ENCODE measurements around the gene NT5M.
A peak's percentile ranks its signal among the peaks of the same experiment; 100 is the strongest.
"Not testable (repeated sequence)": the region's sequence is repeated elsewhere in the genome, so short reads cannot be mapped to it uniquely, and the experiment has no call there.

The NT5M gene

DNA sequence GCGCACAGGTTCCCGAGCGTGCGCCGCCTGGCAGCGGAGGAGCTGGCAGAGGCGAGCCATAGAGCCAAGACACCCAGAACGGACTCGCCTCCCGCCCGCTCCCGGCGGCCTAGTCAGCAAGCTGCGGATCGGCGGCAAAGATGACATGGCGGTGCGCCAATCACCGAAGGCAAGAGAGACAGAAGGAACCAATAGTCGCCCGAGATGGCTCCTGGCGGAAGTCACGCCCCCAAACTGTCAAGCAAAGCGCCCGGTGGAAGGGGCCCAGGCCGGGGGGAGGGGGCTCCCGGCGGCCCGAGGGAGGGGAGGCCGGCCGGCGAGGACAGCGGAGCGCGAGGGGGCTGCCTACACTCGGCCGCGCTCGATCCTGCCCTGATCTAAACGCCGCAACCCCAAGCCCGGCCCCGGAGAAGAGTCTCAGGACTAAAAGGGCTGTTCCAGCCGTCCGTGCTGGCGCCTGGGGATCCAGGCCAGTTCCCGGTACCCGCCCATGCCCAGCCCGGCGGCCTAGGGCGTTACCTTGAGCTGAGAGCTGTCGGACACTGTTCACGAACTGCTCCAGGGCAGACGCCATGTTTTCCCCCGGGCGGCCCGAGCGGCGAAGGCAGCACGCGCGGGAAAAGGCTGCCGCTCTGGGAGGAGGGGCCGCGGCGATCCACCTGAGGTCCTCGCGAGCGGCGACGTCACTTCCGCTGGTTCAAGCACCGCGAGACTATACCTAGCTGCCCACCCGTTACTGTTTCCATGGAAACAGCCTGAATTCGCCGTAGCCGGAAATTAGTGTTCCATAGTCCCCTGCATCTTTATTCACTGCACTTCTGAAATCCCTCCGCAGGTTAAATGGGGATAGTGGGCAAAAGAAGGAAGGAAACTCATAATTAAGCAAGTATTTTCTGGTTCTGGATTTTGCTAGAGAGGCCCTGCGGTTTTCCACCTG, 22.3 kb upstream of the NT5M start, which contains the start of gene COPS3:
Gene COPS3, minus strand, starts transcription at position 634 of the 937 bp plus-strand sequence. Its CDS starts 60 bp downstream, at position 574.
- Mint-ChIP-seq H3K4me1 (ENCODE audit: low read depth in 2 of 2) (peaks cover 16 to 36% of the 10 kb centered on the region in 2 donors), H3K9me3 (no peaks in the 10 kb centered on the region), H3K27ac (peak within 1 kb of the TSS; percentile 93 to 94), H3K4me3 (peak within 1 kb of the TSS; percentile 92 to 97), H3K27me3 (no peaks in the 10 kb centered on the region), H3K36me3 (ENCODE audit: insufficient read depth) (peaks cover 32% of the 10 kb centered on the region)
- ATAC-seq (replicated peaks) (peak; percentile 87), DNase-seq (peak; percentile 94 to 97 (median 94))

DNA sequence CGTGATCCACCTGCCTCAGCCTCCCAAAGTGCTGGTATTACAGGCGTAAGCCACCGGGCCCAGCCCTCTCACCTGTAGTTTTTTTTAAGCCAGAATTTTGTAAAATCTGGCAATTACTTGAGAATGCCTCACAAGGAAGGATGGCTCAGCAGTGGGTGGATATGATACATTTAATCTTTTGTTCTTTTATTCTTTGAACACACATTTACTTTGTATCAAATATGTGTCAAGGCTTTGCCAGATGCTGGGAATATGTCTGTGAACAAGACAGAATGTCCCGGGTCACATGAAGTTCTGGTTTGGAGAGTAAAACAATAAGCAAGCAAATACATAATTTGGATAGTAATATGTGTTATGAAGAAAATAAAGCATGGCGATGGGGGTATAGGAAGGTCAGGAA, 17.2 kb upstream of the NT5M start:
- no peak for DNase-seq
- Mint-ChIP-seq H3K27me3 (no peaks in the 10 kb centered on the region), H3K36me3 (ENCODE audit: insufficient read depth) (peaks cover 8% of the 10 kb centered on the region), H3K4me3 (no peak overlapping the region), H3K27ac (no peak overlapping the region), H3K4me1 (ENCODE audit: low read depth in 2 of 2) (peaks cover 5 to 9% of the 10 kb centered on the region in 2 donors), H3K9me3 (no peaks in the 10 kb centered on the region)
- ATAC-seq (replicated peaks): no peak

DNA sequence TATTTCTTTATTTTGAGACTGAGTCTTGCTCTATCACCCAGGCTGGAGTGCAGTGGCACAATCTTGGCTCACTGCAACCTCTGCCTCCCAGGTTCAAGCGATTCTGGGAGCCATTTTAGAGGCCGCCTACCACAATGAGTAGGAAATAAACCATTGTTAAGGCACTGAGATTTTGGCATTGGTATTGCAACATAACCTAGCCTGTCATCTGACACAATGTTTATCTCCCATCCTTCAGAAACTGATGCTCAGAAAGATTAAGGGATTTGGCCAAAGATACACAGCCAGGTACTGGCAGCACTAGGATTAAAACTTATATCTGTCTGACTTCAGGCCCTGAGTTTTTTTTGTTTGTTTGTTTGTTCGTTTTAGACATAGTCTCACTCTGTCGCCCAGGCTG, 14.1 kb upstream of the NT5M start:
- H3K36me3 Mint-ChIP-seq (ENCODE audit: insufficient read depth): no peaks in the 10 kb centered on the region
- no peak overlapping the region for H3K4me3 Mint-ChIP-seq
- DNase-seq: no peak
- no peaks in the 10 kb centered on the region for H3K4me1 Mint-ChIP-seq (ENCODE audit: low read depth in 2 of 2)
- no peak for ATAC-seq (replicated peaks)
- H3K27me3 Mint-ChIP-seq: no peaks in the 10 kb centered on the region
- no peaks in the 10 kb centered on the region for H3K9me3 Mint-ChIP-seq
- no peak overlapping the region for H3K27ac Mint-ChIP-seq

DNA sequence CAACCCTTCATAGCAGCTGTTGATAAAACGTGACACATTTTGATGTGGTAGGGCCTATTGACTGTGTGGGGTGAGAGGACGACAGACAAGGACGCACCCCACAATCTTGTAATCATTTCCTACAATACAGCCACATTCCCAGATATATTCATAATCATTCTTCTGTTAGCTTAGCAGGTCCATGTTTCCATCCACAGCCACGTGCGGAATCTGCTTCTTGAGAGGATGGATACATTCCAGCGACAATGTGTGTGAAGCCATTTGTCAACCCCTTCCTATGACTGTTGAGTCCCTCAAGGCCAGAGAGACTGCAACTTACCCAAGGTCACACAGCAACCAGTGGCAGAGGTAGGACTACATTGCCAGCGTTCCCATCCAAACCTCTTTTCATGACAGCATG, 13.5 kb upstream of the NT5M start:
- Mint-ChIP-seq H3K27me3 (no peaks in the 10 kb centered on the region), H3K36me3 (ENCODE audit: insufficient read depth) (no peaks in the 10 kb centered on the region), H3K27ac (no peak overlapping the region), H3K4me1 (ENCODE audit: low read depth in 2 of 2) (no peaks in the 10 kb centered on the region), H3K4me3 (no peak overlapping the region), H3K9me3 (no peaks in the 10 kb centered on the region)
- no peak for DNase-seq
- no peak for ATAC-seq (replicated peaks)

DNA sequence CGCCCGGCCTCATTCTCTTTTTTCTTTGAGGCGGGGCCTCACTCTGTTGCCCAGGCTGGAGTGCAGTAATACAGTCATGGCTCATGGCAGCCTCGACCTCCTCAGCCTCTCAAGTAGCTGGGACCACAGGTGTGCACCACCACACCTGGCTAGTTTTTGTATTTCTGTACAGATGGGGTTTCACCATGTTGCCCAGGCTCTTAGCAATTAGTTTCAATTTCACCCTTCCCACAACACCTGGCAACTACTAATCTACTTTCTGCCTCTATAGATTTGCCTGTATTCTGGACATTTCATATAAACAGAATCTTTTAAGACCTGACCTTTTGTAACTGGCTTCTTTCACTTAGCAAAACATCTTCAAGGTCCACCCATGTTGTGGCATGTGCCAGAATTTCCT, 8.0 kb upstream of the NT5M start:
- H3K36me3 Mint-ChIP-seq (ENCODE audit: insufficient read depth): no peaks in the 10 kb centered on the region
- DNase-seq (no peak), ATAC-seq (replicated peaks) (no peak)
- no peak overlapping the region for H3K27ac Mint-ChIP-seq
- no peaks in the 10 kb centered on the region for H3K9me3 Mint-ChIP-seq
- no peaks in the 10 kb centered on the region for H3K4me1 Mint-ChIP-seq (ENCODE audit: low read depth in 2 of 2)
- peaks cover 3 to 4% of the 10 kb centered on the region in 2 donors for H3K27me3 Mint-ChIP-seq
- H3K4me3 Mint-ChIP-seq: no peak overlapping the region

DNA sequence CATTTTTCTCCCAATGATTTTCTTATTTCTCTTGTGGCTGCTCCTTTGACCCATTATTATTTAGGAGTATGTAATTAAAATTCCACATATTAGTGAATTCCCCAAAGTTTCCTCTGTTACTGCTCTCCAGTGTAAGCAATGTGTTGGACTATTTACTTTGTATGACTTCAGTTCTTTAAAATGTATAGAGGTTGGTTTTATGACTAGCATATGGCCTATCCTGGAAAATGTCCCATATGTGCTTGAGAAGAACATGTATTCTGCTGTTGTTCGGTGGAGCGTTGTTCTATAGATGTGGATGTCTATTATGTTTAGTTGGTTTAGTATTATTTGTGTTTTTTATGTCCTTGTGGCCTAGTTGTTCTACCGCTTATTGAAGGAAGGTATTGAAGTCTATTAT, 6.0 kb upstream of the NT5M start:
- DNase-seq: no peak
- ATAC-seq (replicated peaks): no peak
- H3K4me3 Mint-ChIP-seq: no peak overlapping the region

DNA sequence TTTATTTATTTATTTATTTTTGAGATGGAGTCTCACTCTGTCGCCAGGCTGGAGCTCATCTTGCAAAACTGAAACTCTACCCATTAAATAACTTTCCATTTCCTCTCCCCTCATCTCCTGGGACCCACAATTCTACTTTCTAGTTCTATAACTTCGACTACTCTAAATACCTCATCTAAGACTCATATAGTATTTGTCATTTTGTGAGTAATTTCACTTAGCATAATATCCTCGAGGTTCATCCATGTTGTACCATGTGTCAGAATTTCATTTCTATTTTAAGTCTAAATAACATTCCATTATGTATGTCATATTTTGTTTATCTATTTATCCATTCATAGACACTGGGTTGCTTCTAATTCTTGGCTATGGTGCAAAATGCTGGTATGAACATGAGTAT, 5.1 kb upstream of the NT5M start:
- DNase-seq: no peak
- no peak for ATAC-seq (replicated peaks)
- Mint-ChIP-seq H3K4me1 (ENCODE audit: low read depth in 2 of 2) (peaks cover 2 to 6% of the 10 kb centered on the region in 2 donors), H3K27me3 (peaks cover 5 to 9% of the 10 kb centered on the region in 2 donors), H3K4me3 (no peak overlapping the region), H3K27ac (no peak overlapping the region), H3K36me3 (ENCODE audit: insufficient read depth) (no peaks in the 10 kb centered on the region), H3K9me3 (no peaks in the 10 kb centered on the region)

More for the DNA sequence above, 6.0 kb upstream of the NT5M start:
- no peaks in the 10 kb centered on the region for H3K36me3 Mint-ChIP-seq (ENCODE audit: insufficient read depth)
- peaks cover 5 to 9% of the 10 kb centered on the region in 2 donors for H3K27me3 Mint-ChIP-seq
- no peaks in the 10 kb centered on the region for H3K4me1 Mint-ChIP-seq (ENCODE audit: low read depth in 2 of 2)
- H3K9me3 Mint-ChIP-seq: no peaks in the 10 kb centered on the region
- H3K27ac Mint-ChIP-seq: no peak overlapping the region

DNA sequence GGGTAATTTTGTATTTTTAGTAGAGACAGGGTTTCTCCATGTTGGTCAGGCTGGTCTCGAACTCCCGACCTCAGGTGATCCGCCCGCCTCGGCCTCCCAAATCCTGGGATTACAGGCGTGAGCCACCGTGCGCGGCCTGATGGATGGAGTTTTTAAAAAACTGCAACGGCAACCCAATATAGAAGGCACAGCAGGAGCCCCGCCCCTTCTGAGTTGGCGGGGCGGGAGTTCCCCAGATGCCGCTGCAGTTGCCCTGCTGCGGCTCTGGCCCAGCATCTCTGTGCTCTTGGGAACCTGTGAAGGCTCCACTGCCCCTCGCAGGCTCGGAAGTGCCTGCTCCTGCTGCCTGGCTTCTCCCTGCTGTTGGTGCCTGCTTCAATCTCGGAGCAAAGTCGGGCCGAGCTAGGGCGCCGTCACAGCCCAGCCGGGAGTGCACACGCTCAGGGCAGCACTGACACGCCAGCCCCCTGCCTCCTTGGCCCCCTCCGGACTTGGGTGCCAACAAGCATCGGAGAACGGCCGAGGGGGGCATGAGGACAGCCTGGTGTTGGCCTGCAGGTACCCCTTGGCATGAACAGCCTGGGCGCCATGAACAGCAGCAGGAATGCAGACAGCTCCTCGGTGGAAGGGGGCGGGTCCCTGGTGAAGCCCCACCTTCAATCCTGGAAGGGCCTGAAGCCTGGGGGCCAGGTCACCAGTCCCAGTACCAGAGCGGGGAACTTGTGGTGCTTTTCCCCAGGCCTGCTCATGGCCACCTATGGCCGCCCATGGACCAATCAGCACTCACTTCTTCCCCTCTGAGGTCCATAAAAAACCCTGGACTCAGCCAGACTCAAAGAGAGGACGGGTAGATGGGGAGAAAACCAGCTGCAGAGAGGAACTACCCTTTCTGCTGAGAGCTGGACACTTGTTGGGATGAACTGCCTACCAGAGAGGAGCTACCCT, 2.3 kb upstream of the NT5M start:
- H3K4me3 Mint-ChIP-seq: peak overlapping the region in 1 of 2 donors; percentile 51
- no peak overlapping the region for H3K27ac Mint-ChIP-seq
- H3K4me1 Mint-ChIP-seq (ENCODE audit: low read depth in 2 of 2): peaks cover 17 to 24% of the 10 kb centered on the region in 2 donors
- H3K9me3 Mint-ChIP-seq: no peaks in the 10 kb centered on the region
- ATAC-seq (replicated peaks) (peak; percentile 37), DNase-seq (peak; percentile 28 to 34 (median 29))
- peaks cover 5 to 9% of the 10 kb centered on the region in 2 donors for H3K27me3 Mint-ChIP-seq
- peaks cover 12% of the 10 kb centered on the region for H3K36me3 Mint-ChIP-seq (ENCODE audit: insufficient read depth)

DNA sequence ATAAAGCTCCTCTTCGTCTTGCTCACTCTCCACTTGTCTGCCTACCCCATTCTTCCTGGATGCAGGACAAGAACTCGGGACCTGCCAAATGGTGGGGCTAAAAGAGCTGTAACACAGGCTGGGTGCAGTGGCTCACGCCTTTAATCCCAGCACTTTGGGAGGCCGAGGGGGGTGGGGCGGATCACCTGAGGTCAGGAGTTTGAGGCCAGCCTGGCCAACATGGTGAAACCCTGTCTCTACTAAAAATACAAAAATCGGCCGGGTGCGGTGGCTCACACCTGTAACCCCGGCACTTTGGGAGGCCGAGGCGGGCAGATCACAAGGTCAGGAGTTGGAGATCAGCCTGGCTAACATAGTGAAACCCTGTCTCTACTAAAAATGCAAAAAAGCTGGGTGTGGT, 1.5 kb upstream of the NT5M start:
- not testable (repeated sequence) for ATAC-seq (replicated peaks); H3K27me3 Mint-ChIP-seq; H3K9me3 Mint-ChIP-seq; H3K27ac Mint-ChIP-seq; DNase-seq
- Mint-ChIP-seq H3K4me1 (ENCODE audit: low read depth in 2 of 2) (peaks cover 19 to 24% of the 10 kb centered on the region in 2 donors), H3K4me3 (peak overlapping the region in 1 of 2 donors; percentile 38), H3K36me3 (ENCODE audit: insufficient read depth) (peaks cover 12% of the 10 kb centered on the region)

DNA sequence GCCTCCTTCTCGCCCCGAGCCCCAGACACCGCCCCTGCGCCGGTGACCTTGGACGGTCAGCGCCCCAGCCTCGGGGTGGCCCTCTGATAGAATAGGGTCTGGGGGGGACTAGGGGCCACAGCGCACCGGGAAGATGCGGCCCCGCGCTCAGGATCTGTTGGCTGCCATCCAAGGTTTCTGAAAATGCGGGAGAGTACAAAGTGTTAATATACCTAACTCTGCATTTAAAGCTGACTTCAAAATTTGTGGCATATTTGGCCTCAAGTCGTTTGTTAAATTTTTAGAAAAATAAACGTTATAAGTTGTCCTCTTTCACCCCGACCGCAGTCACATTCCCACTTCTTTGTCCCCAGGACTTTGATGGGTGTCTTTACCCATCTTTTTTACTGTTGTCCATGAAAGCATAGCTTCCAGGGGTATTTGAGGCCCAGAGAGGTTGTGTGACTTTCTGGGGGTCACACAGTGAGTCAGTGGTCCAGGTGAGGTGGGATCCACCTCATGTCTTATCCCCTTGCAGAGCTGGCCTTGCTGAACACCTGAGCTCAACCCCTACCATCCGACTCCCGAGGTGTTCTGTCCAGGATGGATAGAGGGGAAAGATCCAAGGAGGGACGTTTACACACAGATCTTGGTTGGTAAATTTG, 796 bp downstream of the NT5M start:
- Mint-ChIP-seq H3K9me3 (no peaks in the 10 kb centered on the region), H3K4me1 (ENCODE audit: low read depth in 2 of 2) (peaks cover 19 to 24% of the 10 kb centered on the region in 2 donors)
- no peak for ATAC-seq (replicated peaks)

DNA sequence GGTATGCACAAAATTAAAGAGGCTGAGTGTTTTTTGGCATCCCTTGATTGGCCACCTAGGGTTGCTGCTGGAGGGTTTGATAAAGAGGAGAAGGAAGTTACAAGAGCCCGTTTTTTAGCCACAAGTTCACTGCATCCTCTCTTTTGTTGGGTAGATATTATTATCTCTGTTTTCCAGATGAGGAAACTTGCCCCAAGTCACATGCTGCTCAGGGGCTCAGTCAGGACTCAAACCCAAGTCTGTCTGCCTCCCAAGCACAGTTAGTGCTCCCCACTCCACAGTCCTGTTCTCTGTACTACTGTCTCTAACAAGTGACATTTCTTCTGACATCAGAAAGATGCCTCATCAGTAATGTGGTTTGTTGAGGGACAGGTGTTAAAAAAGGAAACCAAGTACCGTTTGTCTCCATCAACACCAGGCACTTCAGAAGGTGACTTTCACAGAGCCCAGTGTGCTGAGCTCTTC, 1.4 kb downstream of the NT5M start:
- Mint-ChIP-seq H3K27me3 (peaks cover 5 to 9% of the 10 kb centered on the region in 2 donors), H3K9me3 (no peaks in the 10 kb centered on the region), H3K27ac (peak overlapping the region; percentile 87 to 93), H3K4me1 (ENCODE audit: low read depth in 2 of 2) (peaks cover 19 to 24% of the 10 kb centered on the region in 2 donors), H3K36me3 (ENCODE audit: insufficient read depth) (peaks cover 12% of the 10 kb centered on the region), H3K4me3 (peak overlapping the region; percentile 82 to 83)
- DNase-seq (peak; percentile 17 to 41 (median 24)), ATAC-seq (replicated peaks) (peak; percentile 72)

More for the DNA sequence above, 796 bp downstream of the NT5M start:
- Mint-ChIP-seq H3K36me3 (ENCODE audit: insufficient read depth) (peaks cover 12% of the 10 kb centered on the region), H3K27ac (peak overlapping the region; percentile 87 to 93), H3K4me3 (peak overlapping the region; percentile 82 to 83), H3K27me3 (peaks cover 5 to 9% of the 10 kb centered on the region in 2 donors)
- no peak for DNase-seq

DNA sequence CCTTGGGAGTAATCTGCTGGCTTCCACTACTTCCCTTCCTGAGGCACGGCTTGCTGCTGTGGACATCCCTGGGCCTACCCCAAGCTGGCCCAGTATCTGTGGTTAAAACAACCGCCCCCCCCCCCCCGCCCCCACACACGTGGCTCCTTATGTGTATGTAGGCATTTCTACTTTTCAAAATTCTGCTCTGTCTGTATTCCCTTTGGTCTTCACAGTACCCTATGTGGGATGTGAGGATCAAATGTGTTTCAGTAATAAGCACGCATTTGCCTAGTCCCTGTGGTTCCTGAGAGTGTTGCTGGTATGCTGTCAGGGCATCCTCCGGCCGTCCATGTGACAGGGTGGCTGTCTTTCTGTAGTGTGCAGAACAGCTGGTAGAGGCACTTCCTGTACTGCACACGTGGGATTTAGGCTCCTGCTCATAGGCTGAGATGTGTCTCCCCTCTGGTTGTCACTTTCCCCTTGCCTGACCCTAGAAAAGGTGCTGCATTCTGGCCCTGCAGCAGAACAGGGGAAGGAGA, 2.2 kb downstream of the NT5M start:
- Mint-ChIP-seq H3K4me1 (ENCODE audit: low read depth in 2 of 2) (peaks cover 19 to 24% of the 10 kb centered on the region in 2 donors), H3K27me3 (peaks cover under 1 to 2% of the 10 kb centered on the region in 2 donors), H3K36me3 (ENCODE audit: insufficient read depth) (peaks cover 12% of the 10 kb centered on the region), H3K27ac (peak overlapping the region; percentile 87 to 93), H3K4me3 (peak overlapping the region; percentile 74 to 82), H3K9me3 (no peaks in the 10 kb centered on the region)
- peak; percentile 41 to 45 (median 43) for DNase-seq
- ATAC-seq (replicated peaks): peak; percentile 72
